Stimulated activated CD8-positive, alpha-beta memory T cell treated with anti-CD3 and anti-CD28 coated beads, Interleukin-7, amount 100 ng/mL, for 48 hours (primary cell): Measurements from ENCODE around the gene SURF4.
"Not testable (repeated sequence)": the region's sequence is repeated elsewhere in the genome, so short reads cannot be mapped to it uniquely, and the experiment has no call there.

Experiments used
- DNase-seq, 2 donors: peaks; one replicate each; pipeline ENCODE4 v3.0.0-alpha.2; 2020; ENCODE audit warnings: low read depth in 1 of 2; ENCODE audit errors: extremely low read depth in 1 of 2

SURF4 gene

DNA sequence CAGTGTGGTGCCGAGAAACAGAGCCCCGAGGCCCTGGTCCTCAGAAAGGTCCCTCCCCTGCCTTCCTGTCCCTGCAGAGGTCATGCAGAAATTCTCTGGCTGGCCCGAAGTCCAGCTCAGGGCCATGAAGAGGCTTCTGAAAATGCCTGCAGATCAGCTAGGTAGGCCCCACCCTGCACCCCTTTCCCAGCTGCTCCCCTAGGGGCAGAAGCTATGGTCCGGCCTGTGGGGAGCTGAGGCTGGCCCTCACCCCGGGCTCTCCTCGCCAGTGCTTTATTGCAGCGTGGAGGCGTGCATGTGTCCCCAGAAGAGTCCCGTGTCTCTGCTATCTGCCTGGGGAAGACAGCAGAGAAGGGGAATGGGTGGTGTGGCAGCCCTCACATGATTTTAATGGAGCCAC, 22.0 kb upstream of the SURF4 start:
- DNase-seq, result no peak

DNA sequence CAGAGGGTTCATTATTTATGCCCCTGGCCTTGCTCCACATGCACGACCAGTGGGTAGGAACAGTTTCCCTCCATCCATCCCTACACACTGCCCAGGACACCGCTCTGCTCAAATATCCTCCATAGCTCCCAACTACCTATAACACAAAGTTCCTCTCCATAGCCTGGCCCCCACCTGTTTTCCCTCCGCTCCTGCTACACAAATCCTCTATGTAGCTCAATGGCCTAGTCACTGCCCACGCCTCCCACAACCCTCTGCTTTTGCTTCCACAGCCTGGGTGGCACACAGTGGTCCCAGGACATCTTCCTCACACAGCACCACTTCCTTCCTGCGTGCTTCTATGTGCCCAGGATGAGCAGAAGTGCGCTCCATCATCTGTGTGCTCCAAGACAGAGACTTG, 21.5 kb upstream of the SURF4 start:
- DNase-seq, result no peak

DNA sequence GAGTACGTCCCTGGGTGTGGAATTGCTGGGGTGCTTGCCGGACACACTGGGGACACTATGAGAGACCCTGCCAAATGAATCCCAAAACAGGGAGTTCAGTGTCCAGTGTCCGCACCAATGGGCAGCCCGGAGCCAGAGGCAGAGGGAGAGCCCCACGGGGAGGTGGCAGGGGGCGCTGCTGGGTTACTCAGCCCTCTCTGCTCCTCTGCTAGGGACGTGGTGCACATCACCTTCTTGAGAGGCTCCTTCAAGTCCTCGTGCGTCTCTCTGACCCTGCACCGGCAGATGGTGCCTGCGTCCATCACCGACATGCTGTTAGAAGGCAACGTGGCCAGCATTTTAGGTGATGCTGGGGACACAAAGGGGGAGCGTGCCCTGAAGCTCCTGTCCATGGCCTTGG, 21.1 kb upstream of the SURF4 start:
- DNase-seq, result no peak

DNA sequence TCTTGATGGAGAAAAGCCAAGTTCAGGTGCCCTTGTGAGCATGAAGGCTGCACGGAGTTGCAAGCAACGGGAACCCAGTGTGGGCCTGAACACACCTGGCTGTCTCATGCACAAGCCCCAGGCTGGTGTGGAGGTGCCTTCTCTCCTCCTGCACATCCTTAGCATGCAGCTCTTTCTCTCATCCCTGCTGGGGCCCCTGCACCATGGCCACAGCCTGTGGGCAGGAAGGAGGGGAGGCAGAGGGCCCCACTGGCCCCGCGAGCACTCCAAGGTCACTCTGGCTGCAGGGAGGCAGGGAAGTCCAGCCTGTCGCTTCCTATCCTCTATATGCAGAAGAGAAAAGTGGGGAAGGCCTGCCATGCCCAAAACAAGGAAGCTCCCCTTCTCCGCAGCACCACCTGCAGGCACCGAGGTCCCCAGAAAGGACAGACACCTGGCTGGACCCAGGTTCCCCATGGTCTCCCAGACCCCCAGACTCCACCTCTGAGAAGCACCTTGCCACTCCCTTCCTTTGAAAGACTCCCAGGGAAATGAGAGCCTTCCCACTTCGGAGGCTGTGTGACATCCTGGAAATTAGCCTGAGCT, 18.9 kb upstream of the SURF4 start:
- DNase-seq, result no peak

DNA sequence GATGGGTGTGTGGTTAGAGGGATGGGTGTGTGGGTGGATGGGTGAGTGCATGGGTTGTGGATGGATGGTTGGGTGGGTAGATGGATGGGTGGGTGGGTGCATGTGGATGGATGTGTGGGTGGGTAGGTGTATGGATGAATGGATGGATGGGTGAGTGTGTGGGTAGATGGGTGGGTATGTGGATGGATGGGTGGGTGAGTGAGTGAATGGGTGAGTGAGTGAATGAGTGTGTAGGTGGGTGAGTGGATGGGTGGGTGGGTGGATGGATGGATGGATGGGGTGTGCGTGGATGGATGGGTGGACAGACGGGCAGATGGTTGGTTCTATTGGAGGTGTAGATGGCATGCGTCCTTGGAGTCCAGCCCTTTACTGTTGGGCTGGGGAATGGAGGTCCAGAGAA, 17.5 kb upstream of the SURF4 start:
- no peak for DNase-seq

DNA sequence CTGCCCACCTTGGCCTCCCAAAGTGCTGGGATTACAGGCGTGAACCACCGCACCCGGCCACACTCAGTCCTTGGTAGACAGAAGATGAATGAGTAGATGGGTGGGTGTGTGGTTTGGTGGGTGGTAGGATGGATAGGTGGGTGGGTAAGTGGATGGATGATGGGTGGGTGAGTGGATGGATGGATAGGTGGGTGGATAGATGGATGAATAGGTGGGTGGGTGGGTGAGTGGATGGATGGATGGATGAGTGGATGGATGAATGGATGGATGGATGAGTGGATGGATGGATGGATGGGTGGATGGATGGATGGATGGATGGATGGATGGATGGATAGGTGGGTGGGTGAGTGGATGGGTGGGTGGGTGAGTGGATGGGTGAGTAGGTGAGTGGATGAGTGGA, 16.4 kb upstream of the SURF4 start:
- DNase-seq, result not testable (repeated sequence)

DNA sequence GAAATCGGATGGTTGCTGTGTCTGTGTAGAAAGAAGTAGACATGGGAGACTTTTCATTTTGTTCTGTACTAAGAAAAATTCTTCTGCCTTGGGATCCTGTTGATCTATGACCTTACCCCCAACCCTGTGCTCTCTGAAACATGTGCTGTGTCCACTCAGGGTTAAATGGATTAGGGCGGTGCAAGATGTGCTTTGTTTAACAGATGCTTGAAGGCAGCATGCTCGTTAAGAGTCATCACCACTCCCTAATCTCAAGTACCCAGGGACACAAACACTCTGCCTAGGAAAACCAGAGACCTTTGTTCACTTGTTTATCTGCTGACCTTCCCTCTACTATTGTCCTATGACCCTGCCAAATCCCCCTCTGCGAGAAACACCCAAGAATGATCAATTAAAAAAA, 15.6 kb upstream of the SURF4 start:
- not testable (repeated sequence) for DNase-seq

DNA sequence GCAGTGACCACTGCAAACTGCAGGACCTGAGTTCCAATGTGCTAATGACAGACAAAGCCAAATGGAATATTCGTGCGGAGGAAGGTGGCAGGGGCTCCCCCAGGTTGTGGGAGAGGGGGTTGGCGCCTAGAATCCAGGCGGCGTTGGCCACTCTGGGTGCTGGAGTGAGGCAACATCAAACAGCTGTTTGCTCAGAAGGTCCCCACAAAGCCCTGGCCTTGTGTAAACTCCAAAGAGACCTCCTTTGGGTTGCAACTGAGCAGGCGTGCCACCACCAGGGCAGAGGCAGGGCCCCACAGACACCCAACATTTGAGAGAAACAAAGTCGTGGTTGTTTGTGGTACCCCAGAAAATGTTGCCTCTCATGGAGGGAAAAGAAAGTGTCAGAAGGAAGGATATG, 14.9 kb upstream of the SURF4 start:
- DNase-seq, result no peak

DNA sequence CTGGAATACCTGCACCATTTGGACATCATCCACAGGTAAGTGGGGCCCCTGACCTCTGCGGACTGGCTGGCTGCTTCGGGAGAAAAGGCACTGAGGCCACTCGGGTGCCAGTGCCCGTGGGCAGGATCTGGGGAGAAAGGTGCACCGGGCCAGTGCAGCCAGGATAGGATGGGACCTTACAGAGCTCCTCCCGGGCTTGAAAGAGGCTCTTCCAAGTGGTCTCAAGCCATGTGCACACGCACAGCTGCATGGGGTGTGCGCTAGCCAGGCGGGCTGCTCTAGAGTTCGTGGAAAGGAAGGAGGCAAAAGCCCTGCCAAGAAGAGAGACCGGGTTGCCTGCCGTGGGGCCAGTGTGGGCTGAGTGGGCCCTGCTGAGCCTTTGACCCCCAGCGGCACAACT, 13.7 kb upstream of the SURF4 start:
- no peak for DNase-seq

DNA sequence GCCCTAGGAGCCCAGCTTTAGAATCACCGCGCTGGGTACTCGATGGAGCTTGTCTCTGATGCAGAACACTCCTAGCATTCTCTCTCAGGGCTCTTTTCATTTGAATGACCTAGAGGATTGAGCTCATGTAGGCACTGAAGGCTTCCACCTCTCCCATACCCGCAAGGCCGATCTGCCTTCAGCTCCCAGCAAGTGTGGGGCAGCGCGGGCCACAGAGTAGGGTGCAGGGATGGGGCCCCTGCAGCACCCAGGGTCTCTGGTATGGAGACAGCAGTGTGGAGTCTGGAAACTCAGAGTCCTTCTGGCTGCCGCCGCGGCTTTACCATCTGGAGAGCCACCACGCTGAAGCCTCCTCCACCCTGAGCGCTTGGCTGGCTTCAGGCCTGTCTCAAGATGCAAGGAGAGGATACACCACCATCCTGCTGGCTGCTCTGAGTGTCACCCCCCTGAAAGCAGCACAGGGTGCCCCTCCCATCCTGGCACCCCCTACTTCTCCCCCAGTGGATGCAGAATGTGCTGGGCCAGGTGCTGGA, 13.2 kb upstream of the SURF4 start:
- DNase-seq, result no peak

DNA sequence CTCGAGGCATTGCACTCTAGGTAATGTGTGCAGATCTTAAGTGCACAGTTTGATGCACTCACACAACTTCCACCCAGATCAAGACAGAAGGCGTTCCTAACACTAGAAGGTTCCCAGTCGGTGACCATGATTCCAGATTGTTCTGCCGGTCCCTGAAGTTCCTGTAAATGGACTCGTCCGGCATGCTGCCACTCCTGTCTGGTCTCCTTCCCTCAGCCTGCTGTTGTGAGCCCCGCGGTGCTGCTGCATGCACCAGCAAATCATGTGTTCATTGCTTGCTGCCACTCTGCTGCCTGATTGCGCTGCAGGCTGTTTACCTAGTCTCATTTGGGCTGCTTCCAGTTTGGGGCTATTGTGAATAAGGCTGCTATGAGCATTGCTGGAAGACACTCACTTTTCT, 11.8 kb upstream of the SURF4 start:
- no peak for DNase-seq

DNA sequence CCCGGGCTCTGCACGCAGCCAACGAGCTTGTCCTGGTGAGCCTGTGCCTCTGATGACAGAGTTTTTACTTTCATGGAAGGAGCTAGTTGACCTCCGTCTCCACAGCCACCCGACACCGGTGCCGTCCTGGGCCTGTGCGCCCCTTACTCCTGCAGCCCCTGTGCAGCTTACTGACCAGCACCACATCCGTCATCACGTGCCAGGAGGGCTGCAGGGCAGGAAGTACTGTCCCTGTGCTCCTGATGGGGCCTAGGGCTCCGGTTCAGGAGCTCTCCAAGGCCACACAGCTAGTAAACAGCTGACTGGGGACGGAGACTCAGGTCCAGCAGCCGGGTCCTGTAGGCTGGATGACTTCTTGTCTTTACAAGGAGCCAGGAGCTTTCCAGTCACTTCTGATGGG, 10.5 kb upstream of the SURF4 start:
- DNase-seq, result no peak

DNA sequence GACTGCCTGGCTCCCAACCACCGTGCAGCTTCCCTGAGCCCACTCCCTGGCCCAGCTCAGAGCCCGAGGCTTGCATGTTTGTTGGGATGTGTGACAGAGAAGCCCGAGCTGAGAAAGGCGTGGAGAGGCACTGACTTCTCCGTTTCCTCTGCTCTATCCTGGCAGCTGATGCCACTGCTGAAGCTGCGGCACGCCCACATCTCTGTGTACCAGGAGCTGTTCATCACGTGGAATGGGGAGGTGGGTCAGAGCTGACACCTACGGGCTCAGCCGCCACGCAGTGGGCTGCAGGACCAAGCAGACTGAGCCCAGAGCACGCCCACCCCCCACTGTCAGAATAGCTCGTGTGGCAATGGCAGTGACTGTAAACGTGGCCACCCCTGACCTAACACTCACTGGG, 9.6 kb upstream of the SURF4 start:
- no peak for DNase-seq

DNA sequence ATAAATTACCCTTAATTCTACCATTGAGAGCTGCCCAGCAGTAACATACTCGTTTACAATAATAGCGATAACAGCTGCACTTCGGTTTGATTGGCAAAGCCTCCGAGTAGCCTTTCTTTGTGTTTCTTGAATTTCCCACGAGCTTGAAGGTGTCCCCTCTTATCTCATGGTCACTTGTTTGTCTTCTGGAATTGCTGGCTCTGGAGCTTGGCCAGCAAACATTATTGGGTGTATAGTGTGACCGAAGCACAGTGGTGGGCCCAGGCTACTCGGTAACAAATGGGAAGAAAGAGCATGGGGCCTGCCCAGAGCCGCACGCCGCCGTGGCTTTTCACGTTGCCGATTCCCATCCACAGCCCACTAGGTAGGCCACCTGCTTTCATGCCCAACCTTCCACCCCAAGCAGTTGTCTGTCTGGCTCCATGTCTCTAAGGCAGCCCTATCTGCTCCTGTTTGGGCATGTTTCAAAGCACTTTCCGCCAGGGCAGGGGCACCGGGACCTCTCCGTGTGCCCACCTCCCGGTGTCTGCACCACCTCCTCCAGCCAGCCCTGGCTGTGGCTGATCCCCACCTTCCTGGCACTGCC, 9.0 kb upstream of the SURF4 start:
- no peak for DNase-seq

DNA sequence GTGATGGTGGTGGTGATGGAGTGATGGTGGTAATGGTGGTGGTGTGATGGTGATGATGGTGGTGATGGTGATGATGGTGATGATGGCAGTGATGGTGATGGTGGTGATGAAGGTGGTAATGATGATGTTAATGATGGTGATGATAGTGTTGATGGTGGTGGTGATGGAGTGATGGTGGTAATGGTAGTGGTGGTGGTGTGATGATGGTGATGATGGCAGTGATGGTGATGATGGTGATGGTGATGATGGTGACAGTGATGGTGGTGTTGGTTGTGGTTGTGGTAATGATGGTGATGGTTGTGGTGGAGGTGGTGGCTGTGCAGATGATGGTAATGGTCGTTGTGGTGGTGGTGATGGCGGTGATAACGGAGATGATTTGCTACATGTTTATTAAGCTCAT, 7.6 kb upstream of the SURF4 start:
- DNase-seq, result no peak

DNA sequence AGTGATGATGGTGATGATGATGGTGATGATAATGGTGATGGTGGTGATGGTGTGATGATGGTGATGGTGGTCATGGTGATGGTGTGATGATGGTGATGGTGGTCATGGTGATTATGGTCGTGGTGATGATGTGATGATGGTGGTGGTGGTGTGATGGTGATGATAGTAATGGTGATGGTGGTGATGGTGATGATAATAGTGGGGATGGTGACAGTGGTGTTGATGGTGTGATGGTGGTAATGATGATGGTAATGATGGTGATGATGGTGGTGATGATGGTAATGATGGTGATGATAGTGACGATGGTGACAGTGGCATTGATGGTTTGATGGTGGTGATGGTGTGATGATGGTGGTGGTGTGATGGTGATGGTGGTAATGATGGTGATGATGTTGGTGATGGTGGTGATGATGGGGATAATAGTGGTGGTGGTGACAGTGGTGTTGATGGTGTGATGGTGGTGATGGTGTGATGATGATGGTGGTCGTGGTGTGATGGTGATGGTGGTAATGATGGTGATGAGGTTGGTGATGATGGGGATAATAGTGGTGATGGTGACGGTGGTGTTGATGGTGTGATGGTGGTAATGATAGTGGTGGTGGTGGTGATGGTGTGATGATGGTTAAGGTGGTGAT, 6.8 kb upstream of the SURF4 start:
- no peak for DNase-seq

DNA sequence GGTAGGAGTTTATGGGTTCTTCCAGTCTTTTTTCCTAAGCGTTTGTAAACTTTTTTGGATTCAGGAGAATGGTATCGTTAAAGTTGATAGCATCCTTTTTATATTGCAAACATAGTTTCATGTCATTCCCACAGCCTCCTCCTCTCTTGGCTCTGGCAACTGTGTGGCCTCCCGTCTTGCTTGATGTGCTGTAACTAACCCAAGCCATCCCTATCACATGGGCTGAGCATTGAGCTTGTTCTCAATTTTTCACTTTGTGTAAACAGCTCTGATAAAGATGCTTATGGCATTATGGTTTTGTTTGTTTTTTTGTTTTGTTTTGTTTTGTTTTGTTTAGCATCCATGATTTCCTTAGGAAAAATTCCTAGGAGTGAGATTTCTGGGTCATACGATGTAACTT, 4.9 kb upstream of the SURF4 start:
- DNase-seq, result no peak

DNA sequence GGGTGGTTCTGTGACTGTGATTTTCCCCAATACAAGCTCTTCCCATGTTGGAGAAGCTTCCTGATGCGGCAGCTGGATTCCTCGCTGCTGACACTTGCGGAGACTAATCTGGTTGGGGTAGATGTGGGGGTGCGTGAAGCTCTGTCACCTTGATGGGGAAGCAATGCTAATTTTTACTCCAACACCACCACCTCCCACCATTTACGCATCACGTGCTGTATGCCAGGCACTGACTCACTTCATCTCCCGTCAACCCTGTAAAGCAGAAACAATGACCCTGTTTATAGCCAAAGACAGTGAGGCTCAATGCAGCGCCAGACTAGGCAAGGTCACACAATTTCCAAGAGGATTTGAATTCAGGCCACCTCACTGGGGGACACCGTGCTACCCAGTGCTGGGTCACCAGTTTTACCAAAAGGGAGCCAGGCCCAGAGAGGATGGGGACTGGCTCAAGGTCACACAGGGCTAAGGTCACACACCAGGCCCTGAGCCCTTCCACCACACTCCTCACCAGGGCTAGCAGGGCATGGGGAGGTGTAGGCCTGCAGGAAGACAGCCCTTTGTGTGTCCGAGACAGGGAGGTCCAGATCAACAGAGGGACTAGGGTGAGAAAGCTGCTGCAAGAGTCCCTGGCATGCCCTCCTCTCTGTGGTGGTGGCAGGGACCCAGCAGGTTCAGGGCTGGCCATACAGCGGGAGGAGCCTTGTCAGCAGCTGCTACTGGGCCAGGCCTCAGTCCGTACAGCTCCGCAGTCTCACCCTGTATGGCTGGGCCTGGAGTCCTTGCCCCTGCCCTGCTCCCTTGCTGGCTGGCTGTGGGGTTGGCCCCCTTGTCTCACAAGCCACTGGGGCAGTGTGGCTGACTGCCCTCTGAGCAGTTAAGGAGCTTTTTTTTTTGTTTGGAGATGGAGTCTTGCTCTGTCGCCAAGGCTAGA, 3.6 kb upstream of the SURF4 start:
- no peak for DNase-seq

DNA sequence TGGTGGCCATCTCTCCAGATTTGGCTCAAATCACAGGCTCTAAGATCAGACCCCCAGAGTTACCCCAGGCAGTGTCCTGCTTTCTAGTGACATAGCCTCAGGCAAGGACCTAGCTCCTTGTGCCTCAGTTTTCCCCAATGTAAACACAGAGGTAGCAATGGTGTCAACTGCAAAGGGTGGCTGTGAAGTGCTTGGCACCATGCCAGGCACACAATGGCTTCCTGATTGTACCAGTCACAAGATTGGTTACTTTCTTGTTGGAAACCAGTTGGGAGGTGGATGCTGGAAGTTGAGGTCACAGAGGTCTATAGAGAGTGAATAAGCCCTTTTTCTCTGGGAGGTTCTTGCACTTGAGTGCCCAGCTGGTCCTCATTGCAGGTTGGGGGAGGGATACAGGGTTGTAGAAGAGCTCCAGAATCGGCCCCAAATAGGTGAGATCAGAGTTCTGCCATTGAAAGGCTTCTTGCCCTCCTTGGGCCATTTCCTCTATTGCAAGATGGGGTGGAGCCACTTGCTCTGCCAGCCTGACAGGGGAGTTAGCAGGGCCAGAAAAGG, 2.6 kb upstream of the SURF4 start:
- no peak for DNase-seq

DNA sequence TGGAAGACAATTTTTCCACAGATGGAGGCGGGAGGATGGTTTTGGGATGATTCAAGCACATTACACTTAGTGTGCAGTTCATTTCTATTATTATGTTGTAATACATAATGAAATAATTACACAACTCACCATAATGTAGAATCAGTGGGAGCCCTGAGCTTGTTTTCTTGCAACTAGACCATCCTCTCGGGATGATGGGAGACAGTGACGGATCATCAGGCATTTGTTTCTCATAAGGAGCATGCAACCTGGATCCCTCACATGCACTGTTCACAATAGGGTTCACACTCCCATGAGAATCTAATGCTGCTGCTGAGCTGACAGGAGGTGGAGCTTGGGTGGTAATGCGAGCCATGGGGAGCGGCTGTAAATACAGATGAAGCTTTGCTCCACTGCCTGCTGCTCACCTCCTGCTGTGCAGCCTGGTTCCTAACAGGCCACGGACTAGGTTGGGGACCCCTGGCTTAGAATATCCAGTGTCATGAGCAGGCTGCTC, 1.9 kb upstream of the SURF4 start:
- DNase-seq, result no peak

DNA sequence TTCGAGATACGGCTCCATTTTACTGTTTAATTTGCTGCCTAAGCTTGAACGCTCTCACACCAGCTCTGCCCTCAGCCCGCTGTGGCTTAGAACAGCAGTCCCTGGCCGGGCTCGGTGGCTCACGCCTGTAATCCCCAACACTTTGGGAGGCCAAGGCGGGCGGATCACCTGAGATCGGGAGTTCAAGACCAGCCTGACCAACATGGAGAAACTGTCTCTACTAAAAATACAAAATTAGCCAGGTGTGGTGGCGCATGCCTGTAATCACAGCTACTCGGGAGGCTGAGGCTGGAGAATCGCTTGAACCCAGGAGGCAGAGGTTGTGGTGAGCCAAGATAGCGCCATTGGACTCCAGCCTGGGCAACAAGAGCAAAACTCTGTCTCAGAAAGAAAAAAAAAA, 1.4 kb upstream of the SURF4 start:
- DNase-seq, result not testable (repeated sequence)
